ENCODE results near the gene VWC2L. TPM values are rescaled to one million over a fixed set of nuclear protein-coding genes. Genes with fewer than 3 reads are reported as not detected.

Gene VWC2L
- total RNA-seq, 1 donor from 2014 or later: not detected

DNA sequence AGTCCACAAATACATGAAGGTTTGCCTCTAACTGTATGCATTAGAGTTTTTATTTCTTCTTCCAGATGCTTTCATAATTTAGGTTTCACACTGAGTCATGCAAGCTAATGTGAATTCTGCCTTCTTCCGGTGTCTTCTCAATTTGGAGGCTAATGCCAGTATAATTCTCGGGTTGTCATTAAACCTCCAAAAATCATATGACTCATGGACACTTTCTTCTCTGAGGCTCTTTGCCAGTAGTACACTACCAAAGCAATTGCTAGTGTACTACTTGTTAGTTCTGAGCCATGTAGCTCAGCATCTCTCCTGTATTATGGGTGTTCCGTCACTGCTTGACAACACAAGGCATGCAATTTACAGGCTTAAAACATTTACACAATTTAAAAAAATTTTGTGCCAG lies 137.1 kb downstream of the VWC2L start:
- no peak overlapping the region for H3K27ac ChIP-seq
- intact Hi-C loops (cut with DNase I): no loop called here
- H3K36me3 ChIP-seq: no peaks in the 10 kb centered on the region
- no peaks in the 10 kb centered on the region for H3K9me3 ChIP-seq
- ATAC-seq (no peak), DNase-seq (no peak)
- no peaks in the 10 kb centered on the region for H3K4me1 ChIP-seq
- H3K4me3 ChIP-seq: no peak overlapping the region
- no peaks in the 10 kb centered on the region for H3K27me3 ChIP-seq
- TF ChIP-seq, protein P1, sequence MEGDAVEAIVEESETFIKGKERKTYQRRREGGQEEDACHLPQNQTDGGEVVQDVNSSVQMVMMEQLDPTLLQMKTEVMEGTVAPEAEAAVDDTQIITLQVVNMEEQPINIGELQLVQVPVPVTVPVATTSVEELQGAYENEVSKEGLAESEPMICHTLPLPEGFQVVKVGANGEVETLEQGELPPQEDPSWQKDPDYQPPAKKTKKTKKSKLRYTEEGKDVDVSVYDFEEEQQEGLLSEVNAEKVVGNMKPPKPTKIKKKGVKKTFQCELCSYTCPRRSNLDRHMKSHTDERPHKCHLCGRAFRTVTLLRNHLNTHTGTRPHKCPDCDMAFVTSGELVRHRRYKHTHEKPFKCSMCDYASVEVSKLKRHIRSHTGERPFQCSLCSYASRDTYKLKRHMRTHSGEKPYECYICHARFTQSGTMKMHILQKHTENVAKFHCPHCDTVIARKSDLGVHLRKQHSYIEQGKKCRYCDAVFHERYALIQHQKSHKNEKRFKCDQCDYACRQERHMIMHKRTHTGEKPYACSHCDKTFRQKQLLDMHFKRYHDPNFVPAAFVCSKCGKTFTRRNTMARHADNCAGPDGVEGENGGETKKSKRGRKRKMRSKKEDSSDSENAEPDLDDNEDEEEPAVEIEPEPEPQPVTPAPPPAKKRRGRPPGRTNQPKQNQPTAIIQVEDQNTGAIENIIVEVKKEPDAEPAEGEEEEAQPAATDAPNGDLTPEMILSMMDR (IDR thresholded peaks at IDR 0.05): no peak

DNA sequence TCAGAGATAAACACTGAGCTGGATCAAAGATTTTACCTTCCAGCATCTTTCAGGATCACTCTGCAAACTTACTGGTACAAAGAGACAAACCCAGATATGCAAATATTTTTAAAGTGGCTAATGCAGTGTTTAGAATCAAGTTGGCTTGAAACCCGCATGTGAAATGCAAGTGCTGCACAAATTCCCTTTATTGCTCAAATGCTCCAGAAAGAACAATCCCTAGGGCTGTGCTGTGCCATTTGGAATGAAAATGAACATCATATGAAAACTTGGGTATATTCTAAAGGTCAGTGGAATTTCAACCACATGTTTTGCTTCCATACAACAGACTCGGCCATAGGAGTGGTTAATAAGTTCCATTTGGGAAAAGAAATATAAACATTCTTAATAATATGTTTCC lies 139.1 kb downstream of the VWC2L start:
- TF ChIP-seq, protein P1 (IDR thresholded peaks at IDR 0.05): no peak
- Histone ChIP-seq H3K27me3 (no peaks in the 10 kb centered on the region), H3K4me3 (no peak overlapping the region), H3K9me3 (no peaks in the 10 kb centered on the region), H3K27ac (no peak overlapping the region), H3K4me1 (no peaks in the 10 kb centered on the region), H3K36me3 (no peaks in the 10 kb centered on the region)
- no peak for DNase-seq
- ATAC-seq: no peak
- intact Hi-C loops (cut with DNase I): no loop called here

DNA sequence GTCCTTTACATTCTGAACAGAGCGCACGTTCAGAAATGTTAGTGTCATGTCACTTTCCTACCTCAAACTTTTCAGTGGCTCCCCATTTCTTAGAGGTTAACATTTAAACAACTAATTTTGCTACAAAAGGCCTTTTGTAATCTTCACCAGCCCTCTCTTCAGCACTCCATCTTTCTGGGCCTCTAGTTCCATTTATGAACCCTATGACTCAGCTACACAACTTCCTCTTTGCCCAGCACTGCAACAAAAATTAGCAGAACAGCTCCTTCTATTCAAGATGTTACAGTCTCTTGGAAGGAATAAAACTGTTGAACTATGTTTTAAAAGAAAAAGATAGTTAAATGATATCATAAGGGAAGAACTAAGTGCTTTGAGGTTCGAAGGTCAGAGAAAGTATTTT lies 139.9 kb downstream of the VWC2L start:
- intact Hi-C loops (cut with DNase I): no loop called here
- Histone ChIP-seq H3K27ac (no peak overlapping the region), H3K4me1 (no peaks in the 10 kb centered on the region), H3K36me3 (no peaks in the 10 kb centered on the region), H3K4me3 (no peak overlapping the region), H3K27me3 (no peaks in the 10 kb centered on the region), H3K9me3 (no peaks in the 10 kb centered on the region)
- no peak for DNase-seq
- ATAC-seq: no peak
- TF ChIP-seq, protein P1 (IDR thresholded peaks at IDR 0.05): no peak

DNA sequence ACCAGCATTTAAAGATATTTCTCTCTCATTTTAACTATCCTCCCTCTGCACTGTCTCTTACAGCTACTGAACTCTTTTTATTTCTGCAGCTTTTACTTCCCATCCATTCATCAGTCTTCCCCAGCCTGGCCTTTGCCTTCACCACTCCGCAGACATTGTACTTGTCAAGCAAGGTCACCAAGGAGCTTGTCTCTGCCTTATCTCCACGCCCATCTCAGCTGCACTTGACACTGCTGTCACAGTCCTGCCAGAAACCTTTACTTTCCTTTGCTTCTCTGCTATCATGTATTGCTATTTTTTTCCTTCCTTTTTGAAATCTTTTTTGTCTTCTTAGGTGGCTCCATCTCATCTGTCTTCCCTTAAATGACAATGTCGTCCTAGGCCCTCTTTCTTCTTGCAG lies 147.0 kb downstream of the VWC2L start:
- no peaks in the 10 kb centered on the region for H3K4me1 ChIP-seq
- no peaks in the 10 kb centered on the region for H3K27me3 ChIP-seq
- DNase-seq: no peak
- intact Hi-C loops (cut with DNase I): no loop called here
- no peak for ATAC-seq
- H3K4me3 ChIP-seq: no peak overlapping the region
- no peak overlapping the region for H3K27ac ChIP-seq
- H3K36me3 ChIP-seq: no peaks in the 10 kb centered on the region
- H3K9me3 ChIP-seq: no peaks in the 10 kb centered on the region
- TF ChIP-seq, protein P1 (IDR thresholded peaks at IDR 0.05): no peak

DNA sequence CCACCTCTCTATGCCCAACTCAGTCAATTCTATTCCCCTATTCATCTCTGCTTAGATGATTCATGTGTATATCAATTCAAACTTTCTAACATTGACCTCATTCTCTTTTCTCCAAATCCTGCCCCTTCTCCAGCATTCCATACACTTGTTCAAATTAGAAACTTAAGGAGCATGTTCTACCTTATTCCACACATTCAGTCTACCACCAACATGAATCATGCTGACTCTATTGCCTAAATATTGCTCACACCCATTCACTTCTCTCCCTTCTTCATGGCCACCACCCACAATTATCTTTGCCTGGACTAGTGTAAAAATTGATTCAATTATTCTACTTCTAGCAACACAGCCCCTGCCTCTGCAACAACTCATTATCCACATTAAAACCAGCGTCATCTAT lies 147.5 kb downstream of the VWC2L start:
- H3K36me3 ChIP-seq: no peaks in the 10 kb centered on the region
- TF ChIP-seq, protein P1 (IDR thresholded peaks at IDR 0.05): no peak
- no peaks in the 10 kb centered on the region for H3K9me3 ChIP-seq
- DNase-seq (no peak), ATAC-seq (no peak)
- no peaks in the 10 kb centered on the region for H3K27me3 ChIP-seq
- no peak overlapping the region for H3K27ac ChIP-seq
- H3K4me1 ChIP-seq: no peaks in the 10 kb centered on the region
- intact Hi-C loops (cut with DNase I): no loop called here
- no peak overlapping the region for H3K4me3 ChIP-seq

DNA sequence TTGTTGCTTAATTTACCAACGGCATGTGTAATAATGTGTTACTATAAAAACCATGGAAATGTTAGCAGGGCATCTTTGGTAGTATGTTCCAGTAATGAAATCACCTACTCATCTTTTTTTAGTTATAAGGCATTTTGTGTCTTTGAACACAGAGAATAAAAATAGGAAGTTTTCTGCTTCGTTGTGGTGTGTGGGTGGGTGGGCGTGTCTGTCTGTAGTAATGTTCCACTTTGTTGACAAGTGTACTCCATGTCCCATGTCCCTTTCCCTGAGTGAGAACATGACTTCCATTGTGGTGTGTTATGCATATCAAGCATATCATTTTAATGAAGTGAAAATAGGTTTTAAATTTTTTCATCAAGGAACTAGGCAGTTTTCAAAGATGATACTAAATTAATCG lies 149.3 kb downstream of the VWC2L start:
- Histone ChIP-seq H3K36me3 (no peaks in the 10 kb centered on the region), H3K4me1 (no peaks in the 10 kb centered on the region), H3K9me3 (no peaks in the 10 kb centered on the region), H3K27ac (no peak overlapping the region), H3K27me3 (no peaks in the 10 kb centered on the region), H3K4me3 (no peak overlapping the region)
- intact Hi-C loops (cut with DNase I): no loop called here
- ATAC-seq (peak; percentile 64), DNase-seq (no peak)
- TF ChIP-seq, protein P1 (IDR thresholded peaks at IDR 0.05): no peak

Data from upper lobe of right lung (tissue), 1 donor.